Lower leg skin (tissue), 4 donors: ENCODE results near the gene RPTOR. TPM values are rescaled to one million over a fixed set of nuclear protein-coding genes. Genes with fewer than 3 reads are reported as not detected.

Experiments used
- DNase-seq, 2 donors: peaks; one replicate each; pipeline ENCODE4 v3.0.0-alpha.2; 2019; ENCODE audit warnings: low spot score in 2 of 2
- H3K4me3 ChIP-seq: fragments of 200-600 bp; sonication (generic); 2 replicates; pipeline ENCODE4 v1.5.1; 2017; ENCODE audit warnings: mild to moderate bottlenecking, low read depth; ENCODE audit not compliant: poor library complexity, severe bottlenecking
- POLR2A ChIP-seq, 2 donors: fragments of 450-650 bp; IDR thresholded peaks; one replicate each; pipeline ENCODE4 v1.6.1; 2016 to 2017; ENCODE audit warnings: antibody characterized with exemption in 2 of 2, mild to moderate bottlenecking in 1 of 2, moderate library complexity in 1 of 2
- WGBS, 2 donors: methylation state at CpG; one replicate each; pipeline ENCODE4 v1.1.5; 2018; 5-methylcytosine and 5-hydroxymethylcytosine counted together
- intact Hi-C: fragments of 100-400 bp; cut with DNase I; formaldehyde crosslinking; loops from one replicate; pipeline ENCODE4 v1.15.0; 2023; ENCODE audit warnings: low total_unique reads
- total RNA-seq, 4 donors: library from RNA; depleted of rRNA; stranded (reverse); fragments of >200 nt; gene quantifications; one replicate each; pipeline ENCODE4 v1.1.0, GENCODE V29; 2016
- TF ChIP-seq, protein P1 (sequence below), 3 donors: fragments of 450-650 bp; IDR thresholded peaks; one replicate each; pipeline ENCODE4 v1.5.1; 2016; ENCODE audit warnings: antibody characterized with exemption in 3 of 3, mild to moderate bottlenecking in 3 of 3, moderate library complexity in 2 of 3

Gene RPTOR
- total RNA-seq, 4 donors from 2014 or later: 30.7 to 68.2 (median 39.8) TPM

GRCh38 chr17:80720610-80721577 lies 176.3 kb downstream of the RPTOR start:
- no peak for TF ChIP-seq POLR2A (IDR thresholded peaks at IDR 0.05)
- intact Hi-C loops: no loop called here
- WGBS, 2 donors: 67 to 77% methylated on average over 35 of the region's 35 CpGs
- DNase-seq: no peak
- H3K4me3 ChIP-seq: no peak overlapping the region

- intact Hi-C loops: no loop called here
- TF ChIP-seq POLR2A (IDR thresholded peaks at IDR 0.05): no peak
- TF ChIP-seq, protein P1, sequence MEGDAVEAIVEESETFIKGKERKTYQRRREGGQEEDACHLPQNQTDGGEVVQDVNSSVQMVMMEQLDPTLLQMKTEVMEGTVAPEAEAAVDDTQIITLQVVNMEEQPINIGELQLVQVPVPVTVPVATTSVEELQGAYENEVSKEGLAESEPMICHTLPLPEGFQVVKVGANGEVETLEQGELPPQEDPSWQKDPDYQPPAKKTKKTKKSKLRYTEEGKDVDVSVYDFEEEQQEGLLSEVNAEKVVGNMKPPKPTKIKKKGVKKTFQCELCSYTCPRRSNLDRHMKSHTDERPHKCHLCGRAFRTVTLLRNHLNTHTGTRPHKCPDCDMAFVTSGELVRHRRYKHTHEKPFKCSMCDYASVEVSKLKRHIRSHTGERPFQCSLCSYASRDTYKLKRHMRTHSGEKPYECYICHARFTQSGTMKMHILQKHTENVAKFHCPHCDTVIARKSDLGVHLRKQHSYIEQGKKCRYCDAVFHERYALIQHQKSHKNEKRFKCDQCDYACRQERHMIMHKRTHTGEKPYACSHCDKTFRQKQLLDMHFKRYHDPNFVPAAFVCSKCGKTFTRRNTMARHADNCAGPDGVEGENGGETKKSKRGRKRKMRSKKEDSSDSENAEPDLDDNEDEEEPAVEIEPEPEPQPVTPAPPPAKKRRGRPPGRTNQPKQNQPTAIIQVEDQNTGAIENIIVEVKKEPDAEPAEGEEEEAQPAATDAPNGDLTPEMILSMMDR (IDR thresholded peaks at IDR 0.05): no peak
- DNase-seq: no peak
- WGBS, 2 donors: 85 to 87% methylated on average over 3 of the region's 3 CpGs
- no peak overlapping the region for H3K4me3 ChIP-seq
These were observed 178.0 kb downstream of the RPTOR start for GRCh38 chr17:80722661-80723060.

- TF ChIP-seq, protein P1 (IDR thresholded peaks at IDR 0.05): no peak
- TF ChIP-seq POLR2A (IDR thresholded peaks at IDR 0.05): no peak
- no peak for DNase-seq
- no peak overlapping the region for H3K4me3 ChIP-seq
- 72 to 76% methylated on average over 16 of the region's 16 CpGs for WGBS, 2 donors
- intact Hi-C loops: no loop called here
These were observed 180.2 kb downstream of the RPTOR start for GRCh38 chr17:80724775-80725266.

DNA sequence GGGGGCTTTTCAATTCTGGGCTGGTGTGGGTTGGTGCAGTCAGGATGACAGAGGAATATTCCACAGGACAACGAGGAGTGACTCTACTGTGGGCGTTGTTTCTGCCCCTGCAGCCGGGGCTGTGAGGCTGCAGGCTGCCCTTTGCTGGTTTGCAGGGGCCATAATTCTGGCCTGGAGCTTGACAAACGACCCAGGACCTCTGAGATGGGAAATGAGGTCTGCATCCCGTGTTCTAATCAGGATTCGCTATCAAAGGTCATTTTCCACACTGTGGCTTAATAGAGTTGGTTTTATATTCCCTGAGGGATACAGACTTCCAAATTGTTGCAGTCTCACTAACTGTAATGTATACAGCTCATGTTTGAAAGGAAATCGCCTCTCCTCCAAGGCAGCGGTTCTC lies 180.9 kb downstream of the RPTOR start:
- H3K4me3 ChIP-seq: no peak overlapping the region
- intact Hi-C loops: no loop called here
- DNase-seq: no peak
- 68 to 77% methylated on average over 8 of the region's 8 CpGs for WGBS, 2 donors
- TF ChIP-seq, protein P1 (IDR thresholded peaks at IDR 0.05): no peak
- no peak for TF ChIP-seq POLR2A (IDR thresholded peaks at IDR 0.05)

DNA sequence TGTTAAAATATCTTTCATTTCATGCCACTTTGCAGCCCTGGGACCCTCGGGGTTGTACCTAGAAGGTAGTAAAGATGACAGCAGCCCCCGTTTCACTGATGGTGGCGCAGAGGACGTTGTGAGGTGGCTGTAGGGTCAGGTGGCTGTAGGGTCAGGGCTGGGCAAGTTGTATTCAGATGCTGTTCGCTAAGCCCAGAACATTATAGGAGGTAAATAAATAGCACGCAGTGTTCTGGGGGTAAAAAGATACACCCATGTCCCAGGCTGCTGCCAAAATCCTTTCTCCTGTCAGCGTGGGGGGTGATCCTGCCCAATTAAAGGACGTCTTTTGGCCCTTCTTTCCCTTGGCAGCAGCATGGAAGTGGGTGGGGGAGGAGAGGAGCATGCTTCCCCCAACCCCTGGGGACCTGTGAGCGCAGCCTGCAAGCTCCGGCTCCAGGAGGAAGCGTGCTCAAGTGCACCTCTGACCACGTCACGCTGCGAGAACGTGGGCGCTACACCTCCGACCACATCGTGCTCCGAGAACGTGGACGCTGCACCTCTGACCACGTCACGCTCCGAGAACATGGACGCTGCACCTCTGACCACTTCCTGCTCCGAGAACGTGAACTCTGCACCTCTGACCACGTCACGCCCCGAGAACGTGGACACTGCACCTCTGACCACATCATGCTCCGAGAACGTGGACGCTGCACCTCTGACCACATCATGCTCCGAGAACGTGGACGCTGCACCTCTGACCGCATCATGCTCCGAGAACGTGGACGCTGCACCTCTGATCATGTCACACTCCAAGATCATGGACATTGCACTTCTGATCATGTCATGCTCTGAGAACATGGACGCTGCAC lies 182.1 kb downstream of the RPTOR start:
- intact Hi-C loops: no loop called here
- H3K4me3 ChIP-seq: no peak overlapping the region
- no peak for DNase-seq
- TF ChIP-seq POLR2A (IDR thresholded peaks at IDR 0.05): no peak
- TF ChIP-seq, protein P1 (IDR thresholded peaks at IDR 0.05): no peak
- WGBS, 2 donors: 87 to 89% methylated on average over 42 of the region's 42 CpGs

DNA sequence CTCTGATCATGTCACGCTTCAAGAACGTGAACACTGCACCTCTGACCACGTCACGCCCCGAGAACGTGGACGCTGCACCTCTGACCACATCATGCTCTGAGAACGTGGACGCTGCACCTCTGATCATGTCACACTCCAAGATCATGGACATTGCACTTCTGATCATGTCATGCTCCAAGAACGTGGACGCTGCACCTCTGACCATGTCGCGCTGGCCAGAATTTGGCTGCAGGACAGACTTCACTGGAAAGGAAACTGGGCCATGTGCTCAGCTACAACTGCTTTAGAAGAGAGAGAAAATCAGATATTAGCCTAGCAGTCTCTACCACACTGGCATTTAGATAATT lies 182.7 kb downstream of the RPTOR start:
- 92 to 95% methylated on average over 13 of the region's 13 CpGs for WGBS, 2 donors

More for the DNA sequence above, 182.7 kb downstream of the RPTOR start:
- no peak for DNase-seq
- no peak overlapping the region for H3K4me3 ChIP-seq
- TF ChIP-seq, protein P1 (IDR thresholded peaks at IDR 0.05): no peak
- TF ChIP-seq POLR2A (IDR thresholded peaks at IDR 0.05): no peak
- intact Hi-C loops: no loop called here
